WERI-Rb-1 (cell line): Measurements from ENCODE around the gene CLCN5.

Experiments
- DNase-seq: peaks from one replicate; pipeline ENCODE4 v3.0.0-alpha.2; 2020
- H3K27ac ChIP-seq: fragments of 250-450 bp; sonication (Bioruptor Pico); 2 replicates; pipeline ENCODE4 v1.5.1; 2020; ENCODE audit warnings: mild to moderate bottlenecking, moderate library complexity
- H3K27me3 ChIP-seq: fragments of 250-450 bp; sonication (Bioruptor Pico); 2 replicates; pipeline ENCODE4 v1.5.1; 2021; ENCODE audit warnings: mild to moderate bottlenecking, low read depth, moderate library complexity; ENCODE audit not compliant: insufficient read depth, severe bottlenecking
- H3K36me3 ChIP-seq: fragments of 250-450 bp; sonication (Bioruptor Pico); 2 replicates; pipeline ENCODE4 v1.5.1; 2020; ENCODE audit warnings: mild to moderate bottlenecking, moderate library complexity
- H3K4me3 ChIP-seq: 2 replicates; pipeline ENCODE4 v1.5.1; 2011; ENCODE audit warnings: low read depth, mild to moderate bottlenecking, control low read depth, low read length
- H3K9me3 ChIP-seq: fragments of 250-450 bp; sonication (Bioruptor Pico); 2 replicates; pipeline ENCODE4 v1.5.1; 2021; ENCODE audit warnings: mild to moderate bottlenecking, moderate library complexity; ENCODE audit not compliant: severe bottlenecking
- TF ChIP-seq, protein P1 (sequence below): IDR thresholded peaks from 2 replicates; pipeline ENCODE4 v1.5.1; 2011; ENCODE audit warnings: low read depth, mild to moderate bottlenecking, control low read depth, inconsistent platforms, low read length

The CLCN5 gene

DNA sequence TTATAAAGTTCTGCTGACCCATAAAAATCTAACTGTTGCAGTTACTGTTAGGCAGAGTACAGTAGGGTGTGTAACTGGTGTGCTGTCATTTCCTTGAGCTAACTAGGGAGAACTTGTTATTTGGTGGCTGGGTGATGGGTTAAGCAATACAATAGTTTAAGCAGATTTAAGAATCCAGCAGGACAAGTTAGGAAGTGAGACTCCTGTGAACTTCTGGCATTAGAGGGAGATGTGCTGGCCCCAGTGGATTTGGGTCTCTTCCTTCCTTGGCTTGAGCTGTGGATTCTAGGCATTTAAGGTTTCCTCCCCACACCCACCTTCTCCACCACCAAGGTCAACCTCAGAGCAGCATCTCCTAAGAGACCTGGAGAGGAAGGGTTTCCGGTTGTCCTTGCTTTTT lies 70.5 kb downstream of the CLCN5 start:
- no peaks in the 10 kb centered on the region for H3K36me3 ChIP-seq
- H3K9me3 ChIP-seq: no peaks in the 10 kb centered on the region
- no peak overlapping the region for H3K4me3 ChIP-seq
- no peaks in the 10 kb centered on the region for H3K27me3 ChIP-seq
- DNase-seq: no peak
- no peak overlapping the region for H3K27ac ChIP-seq
- TF ChIP-seq, protein P1, sequence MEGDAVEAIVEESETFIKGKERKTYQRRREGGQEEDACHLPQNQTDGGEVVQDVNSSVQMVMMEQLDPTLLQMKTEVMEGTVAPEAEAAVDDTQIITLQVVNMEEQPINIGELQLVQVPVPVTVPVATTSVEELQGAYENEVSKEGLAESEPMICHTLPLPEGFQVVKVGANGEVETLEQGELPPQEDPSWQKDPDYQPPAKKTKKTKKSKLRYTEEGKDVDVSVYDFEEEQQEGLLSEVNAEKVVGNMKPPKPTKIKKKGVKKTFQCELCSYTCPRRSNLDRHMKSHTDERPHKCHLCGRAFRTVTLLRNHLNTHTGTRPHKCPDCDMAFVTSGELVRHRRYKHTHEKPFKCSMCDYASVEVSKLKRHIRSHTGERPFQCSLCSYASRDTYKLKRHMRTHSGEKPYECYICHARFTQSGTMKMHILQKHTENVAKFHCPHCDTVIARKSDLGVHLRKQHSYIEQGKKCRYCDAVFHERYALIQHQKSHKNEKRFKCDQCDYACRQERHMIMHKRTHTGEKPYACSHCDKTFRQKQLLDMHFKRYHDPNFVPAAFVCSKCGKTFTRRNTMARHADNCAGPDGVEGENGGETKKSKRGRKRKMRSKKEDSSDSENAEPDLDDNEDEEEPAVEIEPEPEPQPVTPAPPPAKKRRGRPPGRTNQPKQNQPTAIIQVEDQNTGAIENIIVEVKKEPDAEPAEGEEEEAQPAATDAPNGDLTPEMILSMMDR: no peak

DNA sequence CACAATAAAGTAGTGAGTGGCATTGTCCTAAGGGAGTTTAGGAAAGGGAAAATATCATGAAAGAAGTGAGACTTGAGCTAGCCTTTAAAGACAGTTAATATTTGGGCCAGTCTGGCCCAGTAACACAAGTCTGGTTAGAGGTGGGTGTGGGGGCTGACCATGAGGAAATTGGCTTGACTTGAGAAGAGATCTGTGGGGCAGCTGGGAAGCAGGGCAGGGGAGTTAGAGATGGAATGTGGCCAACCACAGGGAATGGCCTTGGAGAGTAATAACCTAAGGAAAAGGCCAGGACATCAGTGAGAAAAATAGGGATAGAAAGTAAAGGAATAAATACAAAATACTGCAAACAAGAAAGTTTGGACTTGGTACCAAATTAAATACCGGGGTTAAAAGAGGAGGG lies 71.3 kb downstream of the CLCN5 start:
- Histone ChIP-seq H3K4me3 (no peak overlapping the region), H3K36me3 (no peaks in the 10 kb centered on the region), H3K27ac (no peak overlapping the region), H3K27me3 (no peaks in the 10 kb centered on the region), H3K9me3 (no peaks in the 10 kb centered on the region)
- no peak for DNase-seq
- TF ChIP-seq, protein P1: no peak

DNA sequence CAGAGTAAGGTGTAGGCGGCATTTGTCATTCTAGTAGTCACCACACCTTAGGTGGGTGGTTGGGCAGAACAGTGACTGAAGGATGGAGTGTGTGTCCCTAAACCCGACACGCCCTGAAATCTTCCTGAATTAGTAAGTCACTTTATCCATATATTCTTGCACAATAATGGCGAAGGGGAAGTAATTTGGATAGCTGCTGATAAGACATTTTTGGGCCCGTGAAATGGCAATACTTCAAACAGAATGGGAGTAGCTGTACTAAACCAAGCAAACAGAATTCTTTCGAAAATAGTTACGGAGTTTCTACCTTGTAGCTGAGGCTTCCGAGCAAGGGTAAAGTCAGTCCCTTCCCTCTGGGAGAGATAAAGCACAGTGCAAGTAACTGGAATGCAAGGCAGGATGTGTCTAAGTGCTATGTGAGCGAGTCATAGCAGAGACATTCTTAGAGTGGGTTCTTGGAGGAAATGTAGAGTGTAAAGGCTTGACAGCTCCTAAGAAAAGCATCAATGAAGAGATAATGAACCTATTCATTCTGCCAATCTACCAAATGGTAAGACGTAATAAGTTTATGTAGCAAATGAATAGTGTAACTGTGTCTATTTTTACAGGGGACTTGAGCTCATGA lies 72.8 kb downstream of the CLCN5 start:
- H3K4me3 ChIP-seq: no peak overlapping the region
- no peaks in the 10 kb centered on the region for H3K36me3 ChIP-seq
- no peaks in the 10 kb centered on the region for H3K9me3 ChIP-seq
- TF ChIP-seq, protein P1: no peak
- DNase-seq: no peak
- H3K27me3 ChIP-seq: no peaks in the 10 kb centered on the region
- no peak overlapping the region for H3K27ac ChIP-seq

DNA sequence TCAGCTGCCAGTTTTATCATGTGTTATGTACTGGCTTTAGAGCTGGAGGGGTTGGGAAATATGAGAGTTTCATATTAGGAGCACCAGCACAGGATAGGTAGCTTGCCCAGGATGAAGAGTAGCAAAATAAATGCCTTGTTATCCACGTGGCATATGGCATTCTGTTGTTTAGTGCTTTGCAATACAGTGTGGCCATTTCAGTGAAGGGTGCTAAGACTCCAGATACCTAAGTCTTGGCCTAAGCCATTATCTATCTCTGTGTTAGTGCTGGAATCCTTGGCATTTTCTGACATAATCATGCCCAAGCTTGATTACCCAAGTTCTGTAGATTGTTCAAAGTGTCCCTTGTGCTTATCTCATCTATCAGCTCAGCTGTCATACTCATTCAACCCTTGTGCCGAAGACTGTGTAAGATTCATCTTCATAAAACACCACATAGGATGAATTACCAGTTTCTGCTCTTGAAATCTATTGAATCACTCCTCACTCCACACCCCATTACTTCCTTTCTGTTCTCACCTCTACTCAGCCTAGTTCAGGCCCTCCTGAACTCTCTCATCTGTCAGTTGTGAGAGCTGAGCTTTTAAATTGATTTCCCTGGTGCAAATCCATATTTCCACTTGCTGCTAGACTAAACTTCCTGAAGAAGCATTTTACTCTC lies 73.5 kb downstream of the CLCN5 start:
- H3K27me3 ChIP-seq: no peaks in the 10 kb centered on the region
- no peak overlapping the region for H3K27ac ChIP-seq
- H3K4me3 ChIP-seq: no peak overlapping the region
- no peaks in the 10 kb centered on the region for H3K9me3 ChIP-seq
- no peak for DNase-seq
- TF ChIP-seq, protein P1: no peak
- no peaks in the 10 kb centered on the region for H3K36me3 ChIP-seq

DNA sequence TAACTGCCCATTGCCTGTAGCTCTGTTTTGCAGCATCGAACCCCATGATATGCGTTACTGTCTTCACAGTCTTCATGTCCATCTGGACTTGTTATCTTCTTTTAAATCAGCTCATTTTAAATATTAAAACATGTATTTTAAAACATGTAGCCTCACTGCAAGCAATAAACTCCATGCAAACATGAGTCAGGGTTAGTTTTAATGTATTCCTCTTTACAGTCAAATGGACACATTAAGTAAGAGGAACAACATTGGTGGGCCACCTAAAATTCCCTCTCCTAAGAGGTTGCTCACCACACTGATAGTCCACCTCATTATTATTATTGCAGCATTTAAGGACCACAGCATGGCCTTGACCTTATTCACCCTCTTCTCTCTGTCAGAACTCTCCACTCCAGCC lies 74.1 kb downstream of the CLCN5 start:
- no peak for DNase-seq
- TF ChIP-seq, protein P1: no peak
- Histone ChIP-seq H3K4me3 (no peak overlapping the region), H3K9me3 (no peaks in the 10 kb centered on the region), H3K27me3 (no peaks in the 10 kb centered on the region), H3K27ac (no peak overlapping the region), H3K36me3 (no peaks in the 10 kb centered on the region)

DNA sequence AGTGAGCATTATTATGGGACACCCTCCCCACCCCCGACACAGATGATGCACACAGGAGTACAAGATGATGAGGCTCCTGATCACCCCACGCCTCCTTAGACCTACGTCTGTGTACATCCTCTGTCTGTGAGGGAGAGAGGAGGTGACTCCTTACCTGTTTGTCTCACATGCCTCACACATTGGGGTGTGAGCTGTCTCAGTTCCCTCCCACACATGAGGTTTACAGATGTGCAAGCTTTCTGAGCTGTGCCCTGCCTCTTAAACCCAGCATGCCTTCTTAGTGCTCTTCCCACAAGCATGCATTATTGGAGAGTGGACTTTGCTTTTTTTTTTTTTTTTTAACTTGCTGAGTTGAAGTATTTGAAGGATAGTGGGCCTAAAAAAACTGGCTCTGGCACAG lies 76.7 kb downstream of the CLCN5 start:
- Histone ChIP-seq H3K4me3 (no peak overlapping the region), H3K36me3 (no peaks in the 10 kb centered on the region), H3K9me3 (no peaks in the 10 kb centered on the region), H3K27me3 (peaks cover 4% of the 10 kb centered on the region), H3K27ac (no peak overlapping the region)
- DNase-seq: no peak
- TF ChIP-seq, protein P1: no peak
